AG04450 (cell line): ENCODE data around the gene KCNA1. TPM values are rescaled to one million over a fixed set of nuclear protein-coding genes. Genes with fewer than 3 reads are reported as not detected.

Experiments
- CTCF ChIA-PET: fragments of 300-600, 350-600 bp; formaldehyde crosslinking; extraction: SDS; loops from one replicate; lab custom pipeline; 2022; ENCODE audit warnings: antibody characterized with exemption, inconsistent platforms; lab: Charles Lee
- POLR2A ChIA-PET: fragments of 350-600 bp; formaldehyde crosslinking; extraction: SDS; loops from one replicate; lab custom pipeline; 2021; ENCODE audit warnings: antibody characterized with exemption, inconsistent platforms; lab: Yijun Ruan, JAX
- DNase-seq: peaks from one replicate; pipeline ENCODE4 v3.0.0-alpha.2; 2011; ENCODE audit warnings: low read depth, low spot score
- H3K27ac ChIP-seq: one replicate; pipeline ENCODE4 v1.5.1; 2012; ENCODE audit warnings: low read depth, low read length, control low read depth
- H3K27me3 ChIP-seq: one replicate; pipeline ENCODE4 v1.6.0; 2012; ENCODE audit warnings: low read length; ENCODE audit not compliant: control insufficient read depth, insufficient read depth
- H3K4me3 ChIP-seq: 2 replicates; pipeline ENCODE4 v1.5.1; 2011; ENCODE audit warnings: mild to moderate bottlenecking, low read depth, low read length, control low read depth
- H3K9me3 ChIP-seq: 2 replicates; pipeline ENCODE4 v1.5.1; 2012; ENCODE audit warnings: low read length; ENCODE audit not compliant: control insufficient read depth, insufficient read depth
- polyA plus RNA-seq: library from polyadenylated mRNA; depleted of rRNA; stranded (reverse); fragments of >200 nt; gene quantifications from 2 replicates; pipeline ENCODE4 v1.2.3, GENCODE V29; 2011
- TF ChIP-seq, protein P1 (sequence below): IDR thresholded peaks from 2 replicates; pipeline ENCODE4 v1.5.1; 2011; ENCODE audit warnings: low read depth, low read length, control low read depth, inconsistent platforms

Gene KCNA1
- polyA plus RNA-seq, 1 experiment: not detected

- Histone ChIP-seq H3K27me3 (no peaks in the 10 kb centered on the region), H3K27ac (no peak overlapping the region), H3K9me3 (no peaks in the 10 kb centered on the region), H3K4me3 (no peak overlapping the region)
- ChIA-PET CTCF (interaction anchor here (1.4 to 3.8 kb wide), 2 partner anchors 77 to 79 kb away, joined by 4 to 19 read pairs; no protein-coding TSS in a partner anchor), POLR2A (no interaction called here)
- TF ChIP-seq, protein P1, sequence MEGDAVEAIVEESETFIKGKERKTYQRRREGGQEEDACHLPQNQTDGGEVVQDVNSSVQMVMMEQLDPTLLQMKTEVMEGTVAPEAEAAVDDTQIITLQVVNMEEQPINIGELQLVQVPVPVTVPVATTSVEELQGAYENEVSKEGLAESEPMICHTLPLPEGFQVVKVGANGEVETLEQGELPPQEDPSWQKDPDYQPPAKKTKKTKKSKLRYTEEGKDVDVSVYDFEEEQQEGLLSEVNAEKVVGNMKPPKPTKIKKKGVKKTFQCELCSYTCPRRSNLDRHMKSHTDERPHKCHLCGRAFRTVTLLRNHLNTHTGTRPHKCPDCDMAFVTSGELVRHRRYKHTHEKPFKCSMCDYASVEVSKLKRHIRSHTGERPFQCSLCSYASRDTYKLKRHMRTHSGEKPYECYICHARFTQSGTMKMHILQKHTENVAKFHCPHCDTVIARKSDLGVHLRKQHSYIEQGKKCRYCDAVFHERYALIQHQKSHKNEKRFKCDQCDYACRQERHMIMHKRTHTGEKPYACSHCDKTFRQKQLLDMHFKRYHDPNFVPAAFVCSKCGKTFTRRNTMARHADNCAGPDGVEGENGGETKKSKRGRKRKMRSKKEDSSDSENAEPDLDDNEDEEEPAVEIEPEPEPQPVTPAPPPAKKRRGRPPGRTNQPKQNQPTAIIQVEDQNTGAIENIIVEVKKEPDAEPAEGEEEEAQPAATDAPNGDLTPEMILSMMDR: no peak
- DNase-seq: no peak
Measured at GRCh38 chr12:4934407-4935035, 24.8 kb downstream of the KCNA1 start.

DNA sequence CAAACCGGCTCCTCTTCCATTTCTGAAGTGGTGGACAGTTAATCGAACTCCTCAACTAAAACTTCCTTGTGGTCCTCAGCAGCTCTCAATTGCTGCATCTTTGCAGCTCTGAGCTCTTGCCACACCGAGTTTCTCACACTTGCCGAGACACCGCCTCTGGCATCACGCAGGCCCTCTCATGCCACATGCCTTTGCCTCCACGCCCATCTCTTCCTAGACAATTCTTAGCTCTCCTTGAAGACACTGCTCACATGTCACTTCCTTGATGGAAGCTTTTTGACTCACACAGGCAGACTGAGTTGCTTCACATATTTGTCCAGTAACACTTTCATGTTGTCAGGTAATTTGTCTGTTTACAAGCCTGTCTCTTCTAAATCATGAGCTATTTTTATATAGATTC, 29.2 kb downstream of the KCNA1 start:
- no peak overlapping the region for H3K27ac ChIP-seq
- POLR2A ChIA-PET: no interaction called here
- TF ChIP-seq, protein P1: no peak
- H3K27me3 ChIP-seq: peaks cover 5% of the 10 kb centered on the region
- no peak overlapping the region for H3K4me3 ChIP-seq
- no peak for DNase-seq
- CTCF ChIA-PET: interaction anchor here (1.5 kb wide), 1 partner anchor 81 kb away, joined by 6 read pairs; no protein-coding TSS in a partner anchor
- H3K9me3 ChIP-seq: no peaks in the 10 kb centered on the region

GRCh38 chr12:4939418-4940023, 29.8 kb downstream of the KCNA1 start:
- CTCF ChIA-PET: interaction anchor here (1.5 kb wide), 1 partner anchor 82 kb away, joined by 6 read pairs; no protein-coding TSS in a partner anchor
- TF ChIP-seq, protein P1: no peak
- H3K27me3 ChIP-seq: peaks cover 5% of the 10 kb centered on the region
- H3K4me3 ChIP-seq: no peak overlapping the region
- H3K27ac ChIP-seq: no peak overlapping the region
- POLR2A ChIA-PET: no interaction called here
- DNase-seq: no peak
- no peaks in the 10 kb centered on the region for H3K9me3 ChIP-seq

DNA sequence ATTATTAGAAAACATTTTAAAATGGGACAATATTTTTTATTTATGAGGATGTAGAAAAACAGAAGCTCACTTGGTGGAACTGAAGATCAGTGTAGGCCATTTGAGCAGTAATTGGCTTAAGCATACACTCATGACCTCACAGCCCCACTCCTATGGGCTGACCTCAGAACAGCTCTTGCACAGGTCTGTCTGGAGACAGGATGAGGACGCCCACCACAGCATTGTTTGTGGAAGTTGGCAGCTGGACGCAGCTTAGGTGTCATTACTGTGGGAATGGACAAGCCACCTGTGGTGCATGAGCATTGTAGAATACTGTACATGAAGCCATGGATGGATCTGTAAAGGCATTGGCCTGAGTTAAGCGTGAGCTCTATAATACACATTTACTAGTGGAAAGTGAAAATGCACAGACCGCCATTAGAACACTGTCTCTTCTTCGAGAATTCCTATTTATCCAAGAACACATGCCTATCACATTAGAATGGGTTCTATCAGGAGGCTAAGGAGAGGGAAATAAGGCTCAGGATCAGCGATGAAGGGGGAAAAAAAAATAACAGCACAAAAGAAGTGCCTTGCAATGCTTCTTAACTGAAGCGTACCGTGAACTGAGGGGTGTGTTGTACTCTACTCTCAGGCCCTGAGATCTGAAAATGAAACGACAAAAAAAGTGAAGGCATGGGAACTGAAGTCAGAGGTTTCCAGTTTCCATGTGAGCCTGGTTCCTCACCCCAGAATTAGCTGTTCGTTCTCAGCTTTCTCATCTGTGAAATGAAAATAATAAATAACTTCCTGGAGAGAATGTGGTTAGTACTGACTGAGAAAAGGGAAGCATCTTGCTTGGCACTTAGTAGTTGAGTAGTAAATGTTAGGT, 33.6 kb downstream of the KCNA1 start:
- CTCF ChIA-PET: no interaction called here

More for the DNA sequence above, 33.6 kb downstream of the KCNA1 start:
- TF ChIP-seq, protein P1: no peak
- no peak for DNase-seq
- Histone ChIP-seq H3K4me3 (no peak overlapping the region), H3K27me3 (peaks cover 7% of the 10 kb centered on the region), H3K9me3 (no peaks in the 10 kb centered on the region), H3K27ac (no peak overlapping the region)
- POLR2A ChIA-PET: no interaction called here
